SIG-M5 treated with dmso at 0.1 percent for 504 hours (cell line): ENCODE measurements around the gene KIF19.
"Not testable (repeated sequence)": the region's sequence is repeated elsewhere in the genome, so short reads cannot be mapped to it uniquely, and the experiment has no call there.

ENCODE experiments used
- DNase-seq: peaks from one replicate; lab custom pipeline; 2025; ENCODE audit not compliant: unreplicated experiment; lab: John Stamatoyannopoulos, UW

KIF19 gene, protein sequence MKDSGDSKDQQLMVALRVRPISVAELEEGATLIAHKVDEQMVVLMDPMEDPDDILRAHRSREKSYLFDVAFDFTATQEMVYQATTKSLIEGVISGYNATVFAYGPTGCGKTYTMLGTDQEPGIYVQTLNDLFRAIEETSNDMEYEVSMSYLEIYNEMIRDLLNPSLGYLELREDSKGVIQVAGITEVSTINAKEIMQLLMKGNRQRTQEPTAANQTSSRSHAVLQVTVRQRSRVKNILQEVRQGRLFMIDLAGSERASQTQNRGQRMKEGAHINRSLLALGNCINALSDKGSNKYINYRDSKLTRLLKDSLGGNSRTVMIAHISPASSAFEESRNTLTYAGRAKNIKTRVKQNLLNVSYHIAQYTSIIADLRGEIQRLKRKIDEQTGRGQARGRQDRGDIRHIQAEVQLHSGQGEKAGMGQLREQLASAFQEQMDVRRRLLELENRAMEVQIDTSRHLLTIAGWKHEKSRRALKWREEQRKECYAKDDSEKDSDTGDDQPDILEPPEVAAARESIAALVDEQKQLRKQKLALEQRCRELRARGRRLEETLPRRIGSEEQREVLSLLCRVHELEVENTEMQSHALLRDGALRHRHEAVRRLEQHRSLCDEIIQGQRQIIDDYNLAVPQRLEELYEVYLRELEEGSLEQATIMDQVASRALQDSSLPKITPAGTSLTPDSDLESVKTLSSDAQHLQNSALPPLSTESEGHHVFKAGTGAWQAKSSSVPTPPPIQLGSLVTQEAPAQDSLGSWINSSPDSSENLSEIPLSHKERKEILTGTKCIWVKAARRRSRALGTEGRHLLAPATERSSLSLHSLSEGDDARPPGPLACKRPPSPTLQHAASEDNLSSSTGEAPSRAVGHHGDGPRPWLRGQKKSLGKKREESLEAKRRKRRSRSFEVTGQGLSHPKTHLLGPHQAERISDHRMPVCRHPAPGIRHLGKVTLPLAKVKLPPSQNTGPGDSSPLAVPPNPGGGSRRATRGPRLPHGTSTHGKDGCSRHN

DNA sequence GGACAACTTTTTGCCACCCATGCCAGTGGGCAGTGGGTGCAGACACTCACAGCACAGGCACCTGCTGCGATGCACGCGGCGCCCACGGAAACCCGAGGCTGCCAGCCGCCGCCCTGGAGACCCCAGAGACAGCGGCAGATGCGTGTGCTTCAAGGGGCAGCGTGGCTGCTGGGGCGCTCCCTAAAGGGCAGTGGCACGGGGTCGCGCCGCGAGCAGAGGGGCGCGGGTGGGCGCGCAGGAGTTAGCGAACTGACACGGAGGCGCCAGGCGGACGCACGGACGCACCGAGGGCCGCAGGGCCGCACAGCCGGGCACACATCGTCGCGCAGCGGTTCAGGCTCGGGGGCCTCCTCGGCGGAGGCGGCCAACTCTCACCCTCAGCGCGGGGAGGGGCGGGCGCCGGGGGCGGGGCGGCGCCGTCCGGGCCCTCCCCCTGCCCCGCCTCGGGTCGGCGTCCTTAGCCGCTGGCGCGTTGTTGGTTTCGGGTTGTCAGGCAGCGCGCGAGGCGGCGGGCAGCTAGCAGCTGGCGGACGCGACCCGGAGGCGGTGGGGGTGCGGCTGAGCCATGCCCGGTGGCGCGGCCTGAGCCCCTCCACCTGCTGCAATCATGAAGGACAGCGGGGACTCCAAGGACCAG lies at the start of gene KIF19:
Gene KIF19, plus strand, starts transcription at position 484 of the 637 bp plus-strand sequence. Its CDS starts 124 bp downstream, at position 608.
- DNase-seq, result peak; percentile 9

DNA sequence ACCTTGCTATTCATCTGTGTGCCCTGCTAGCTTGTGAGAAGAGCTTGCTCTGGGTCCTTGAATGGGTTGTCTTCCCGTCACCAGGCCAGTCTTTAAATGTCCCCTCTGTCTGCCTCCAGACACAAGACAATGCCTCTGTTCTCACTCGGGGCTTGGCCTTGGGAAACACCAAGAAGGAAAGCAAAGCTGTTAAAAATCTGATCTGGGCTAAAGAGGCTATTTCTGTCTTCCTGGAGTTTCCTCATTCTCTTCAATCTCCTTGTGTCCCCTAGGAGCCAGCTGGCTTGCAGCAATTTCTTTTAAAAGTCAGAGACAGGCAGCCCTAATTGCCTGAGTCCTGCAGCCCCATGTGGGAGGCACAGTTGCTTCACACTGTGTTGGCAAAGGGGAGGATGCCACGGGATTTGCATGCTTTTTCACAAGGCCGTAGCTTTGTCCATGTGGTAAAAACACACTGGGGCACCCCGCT lies 49.5 kb upstream of the KIF19 start:
- DNase-seq, result no peak

DNA sequence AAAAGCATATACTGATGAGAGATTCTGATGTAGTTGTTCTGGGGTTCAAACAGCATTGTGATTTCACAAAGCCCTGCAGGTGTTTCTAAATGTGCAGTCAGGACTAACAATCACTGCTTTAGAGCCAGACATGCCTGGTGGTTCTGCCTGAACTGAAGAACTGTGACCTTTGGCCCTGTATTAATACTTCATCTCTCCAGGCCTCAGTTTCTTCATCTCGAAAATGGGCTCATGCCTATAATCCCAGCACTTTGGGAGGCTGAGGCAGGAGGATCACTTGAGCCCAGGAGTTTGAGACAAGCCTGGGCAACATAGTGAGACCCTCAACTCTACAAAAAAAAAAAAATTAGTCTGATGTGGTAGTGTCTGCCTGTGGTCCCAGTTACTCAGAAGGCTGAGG lies 48.1 kb upstream of the KIF19 start:
- DNase-seq, result no peak

DNA sequence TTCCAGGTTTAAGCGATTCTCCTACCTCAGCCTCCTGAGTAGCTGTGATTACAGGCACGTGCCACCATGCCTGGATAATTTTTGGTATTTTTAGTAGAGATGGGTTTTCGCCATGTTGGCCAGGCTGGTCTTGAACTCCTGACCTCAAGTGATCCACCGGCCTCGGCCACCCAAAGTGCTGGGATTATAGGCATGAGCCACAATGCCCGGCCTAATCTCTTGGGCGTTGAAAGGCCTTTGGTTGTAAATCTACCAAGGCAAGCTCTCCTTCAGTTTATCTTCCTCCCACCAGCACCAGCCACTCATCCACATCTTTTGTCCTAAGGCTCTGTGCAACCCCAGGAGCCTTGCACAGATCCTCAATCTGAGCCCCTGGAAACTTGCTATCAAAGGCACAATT lies 46.4 kb upstream of the KIF19 start:
- DNase-seq, result not testable (repeated sequence)

DNA sequence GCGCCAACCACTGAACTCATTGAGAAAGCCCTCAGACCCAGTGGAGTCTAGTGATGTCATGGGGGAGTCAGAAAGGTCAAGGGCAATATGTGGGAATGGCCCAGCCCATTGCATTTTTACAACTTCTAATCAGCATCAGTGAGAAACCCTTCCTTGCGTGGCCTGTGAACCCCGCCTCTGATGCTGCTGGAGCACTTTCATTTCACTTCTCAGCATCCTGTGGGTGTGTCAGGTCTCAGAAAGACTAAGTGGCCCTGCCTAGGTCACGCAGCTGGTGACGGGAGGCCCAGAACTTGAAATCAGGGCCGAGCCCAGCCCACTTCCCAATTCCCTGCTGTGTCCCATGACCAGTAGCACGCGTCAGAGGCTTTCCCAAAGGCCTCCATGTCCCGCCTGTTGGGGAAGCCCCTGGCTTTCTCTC lies 45.9 kb upstream of the KIF19 start:
- DNase-seq, result no peak

DNA sequence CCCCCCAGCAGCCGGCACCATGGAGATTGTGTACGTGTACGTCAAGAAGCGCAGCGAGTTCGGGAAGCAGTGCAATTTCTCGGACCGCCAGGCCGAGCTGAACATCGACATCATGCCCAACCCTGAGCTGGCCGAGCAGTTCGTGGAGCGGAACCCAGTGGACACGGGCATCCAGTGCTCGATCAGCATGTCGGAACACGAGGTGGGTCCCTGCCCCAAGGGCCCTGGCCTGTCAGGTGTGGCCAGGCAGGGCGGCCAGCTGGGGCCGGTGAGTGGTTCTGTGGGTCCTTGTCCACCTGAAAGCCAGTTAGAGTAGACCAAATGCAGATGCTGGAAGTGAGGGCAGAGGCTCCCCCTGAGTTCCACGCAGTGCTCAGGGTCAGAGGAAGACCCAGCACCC lies 44.2 kb upstream of the KIF19 start:
- no peak for DNase-seq

DNA sequence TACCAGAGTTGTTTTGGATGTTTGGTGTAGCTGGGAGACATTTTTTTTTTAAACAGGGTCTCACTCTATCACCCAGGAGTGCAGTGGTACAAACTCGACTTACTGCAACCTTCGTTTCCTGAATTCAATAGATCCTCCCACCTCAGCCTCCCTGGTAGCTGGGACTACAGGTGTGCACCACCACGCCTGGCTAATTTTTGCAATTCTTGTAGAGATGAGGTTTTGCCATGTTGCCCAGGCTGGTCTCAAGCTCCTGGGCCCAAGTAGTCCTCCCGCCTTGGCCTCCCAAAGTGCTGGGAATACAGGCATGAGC lies 43.8 kb upstream of the KIF19 start:
- DNase-seq, result not testable (repeated sequence)

DNA sequence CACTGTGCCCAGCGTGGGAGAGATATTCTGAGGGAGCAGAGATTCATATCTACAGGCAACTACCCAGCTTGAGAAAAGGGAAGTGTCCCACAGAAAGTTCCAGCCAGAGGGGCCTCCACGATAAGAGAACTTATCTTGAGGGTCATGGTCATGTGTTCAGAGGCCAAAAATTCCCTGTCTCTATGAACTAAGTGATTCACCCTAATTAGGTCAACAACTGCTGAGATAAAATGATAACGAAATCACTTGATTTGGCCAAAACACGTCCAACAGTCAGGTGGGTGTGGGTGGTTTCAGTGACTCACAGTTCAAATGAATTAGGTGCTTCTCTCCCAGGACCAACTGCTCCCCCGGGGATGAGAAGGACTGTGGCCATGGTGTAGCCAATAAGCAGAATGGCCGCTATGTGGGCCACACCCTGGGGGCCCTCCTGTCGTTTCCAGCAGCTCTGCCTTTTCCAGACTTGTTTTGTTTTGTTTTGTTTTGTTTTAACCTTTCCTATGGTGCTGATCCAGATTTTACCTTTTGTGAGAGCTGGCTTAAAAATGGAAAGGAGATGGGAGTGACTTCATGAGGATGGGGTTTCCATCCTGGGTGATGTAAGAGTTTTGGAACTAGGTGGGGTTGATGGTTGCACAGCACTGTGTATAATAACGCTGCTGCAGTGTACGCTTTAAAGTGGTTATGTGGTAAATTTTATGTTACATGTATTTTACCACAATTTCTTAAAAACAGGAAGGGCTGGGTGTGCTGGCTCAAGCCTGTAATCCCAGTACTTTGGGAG lies 43.2 kb upstream of the KIF19 start:
- DNase-seq, result peak; percentile 55

DNA sequence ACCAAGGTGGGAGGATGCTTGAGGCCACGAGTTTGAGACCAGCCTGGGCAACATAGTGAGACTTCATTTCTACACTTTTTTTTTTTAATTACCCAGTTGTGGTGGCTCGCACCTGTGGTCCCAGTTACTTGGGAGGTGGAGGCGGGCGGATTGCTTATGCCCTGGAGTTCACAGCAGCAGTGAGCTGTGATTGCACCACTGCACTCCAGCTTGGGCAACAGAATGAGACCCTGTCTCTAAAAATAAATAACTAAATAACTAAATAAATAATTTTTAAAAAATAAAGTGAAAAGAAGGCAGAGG lies 42.7 kb upstream of the KIF19 start:
- no peak for DNase-seq

DNA sequence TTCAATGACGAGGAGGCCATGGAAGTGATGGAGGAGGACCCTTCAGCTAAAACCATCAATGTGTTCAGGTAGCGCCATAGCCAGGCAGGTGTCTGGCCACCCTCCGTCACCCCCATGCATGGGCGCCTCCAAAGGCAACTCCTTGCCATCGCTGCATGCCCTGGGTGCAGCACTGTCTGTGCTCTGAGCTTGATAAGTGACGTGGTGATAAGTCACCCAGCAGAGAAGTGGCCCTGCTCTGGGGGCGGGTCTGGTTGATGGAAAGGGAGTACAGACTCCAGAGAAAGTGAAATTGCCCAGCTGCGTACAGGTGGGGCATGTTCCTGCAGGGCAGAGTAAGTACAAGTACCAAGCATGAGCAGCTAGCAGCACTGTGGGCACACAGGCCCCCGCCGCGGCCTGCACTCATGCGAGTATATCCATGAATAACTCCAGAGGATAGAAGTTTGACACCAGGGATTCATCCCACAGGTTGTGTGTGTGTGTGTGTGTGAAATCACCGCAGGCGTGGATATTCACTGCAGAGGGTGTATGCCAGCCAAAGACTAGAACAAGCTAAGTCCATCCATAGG lies 38.9 kb upstream of the KIF19 start:
- no peak for DNase-seq

DNA sequence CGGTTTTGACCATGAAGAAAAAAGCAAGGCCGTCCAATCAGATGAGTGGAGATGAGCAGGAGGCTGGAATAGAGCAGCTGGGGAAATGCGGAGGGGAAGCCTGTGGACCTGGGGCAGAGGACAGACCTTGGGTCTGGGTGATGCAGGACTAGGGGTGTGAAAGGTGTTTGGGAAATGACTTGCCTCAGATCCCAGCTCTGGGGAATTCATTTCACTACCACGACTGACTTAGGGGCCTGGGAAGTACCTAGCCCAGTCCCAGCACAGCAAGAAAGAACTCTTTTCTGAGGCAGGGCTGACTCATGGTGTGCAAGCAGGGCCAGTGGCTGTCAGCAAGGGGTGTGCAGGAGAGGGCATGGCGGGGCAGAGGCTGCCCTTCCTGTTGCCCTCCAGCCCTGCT lies 37.2 kb upstream of the KIF19 start:
- DNase-seq, result no peak

DNA sequence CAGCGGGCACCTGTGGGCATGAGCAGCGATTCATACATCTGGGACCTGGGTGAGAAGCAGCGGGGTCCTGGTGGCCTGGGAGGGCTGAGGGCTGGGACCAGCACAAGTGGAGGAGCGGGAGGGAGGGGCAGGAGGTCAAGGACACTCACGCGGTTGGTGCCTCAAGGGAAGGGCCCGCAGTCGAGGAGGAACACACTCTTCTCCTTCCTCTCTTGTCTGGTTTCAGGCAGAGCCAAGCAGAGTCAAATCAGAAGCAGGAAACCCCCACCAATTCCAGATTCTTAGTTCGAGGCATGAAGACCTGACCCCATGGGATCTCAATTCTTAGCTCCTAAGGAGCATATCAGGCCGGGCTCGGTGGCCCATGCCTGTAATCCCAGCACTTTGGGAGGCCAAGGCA lies 36.3 kb upstream of the KIF19 start:
- DNase-seq, result no peak

DNA sequence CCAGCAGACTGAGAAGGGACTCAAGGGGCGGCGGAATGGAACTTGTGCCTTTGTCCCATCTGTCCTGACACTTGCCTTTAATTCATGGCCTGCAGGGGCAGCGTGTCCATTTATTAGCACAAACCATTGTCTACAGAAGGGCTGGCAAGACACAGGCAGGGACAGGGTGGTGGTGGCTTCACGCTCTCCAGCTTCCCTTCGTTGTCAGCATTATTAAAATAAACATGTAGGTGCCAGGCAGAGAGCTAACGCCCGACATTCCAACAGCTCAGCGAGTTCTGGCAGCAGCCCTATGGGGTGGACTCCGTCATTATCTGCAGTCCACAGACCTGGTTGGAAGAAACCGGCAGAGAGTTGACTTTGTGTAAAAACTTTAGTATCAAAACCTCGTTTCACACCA lies 35.7 kb upstream of the KIF19 start:
- no peak for DNase-seq

DNA sequence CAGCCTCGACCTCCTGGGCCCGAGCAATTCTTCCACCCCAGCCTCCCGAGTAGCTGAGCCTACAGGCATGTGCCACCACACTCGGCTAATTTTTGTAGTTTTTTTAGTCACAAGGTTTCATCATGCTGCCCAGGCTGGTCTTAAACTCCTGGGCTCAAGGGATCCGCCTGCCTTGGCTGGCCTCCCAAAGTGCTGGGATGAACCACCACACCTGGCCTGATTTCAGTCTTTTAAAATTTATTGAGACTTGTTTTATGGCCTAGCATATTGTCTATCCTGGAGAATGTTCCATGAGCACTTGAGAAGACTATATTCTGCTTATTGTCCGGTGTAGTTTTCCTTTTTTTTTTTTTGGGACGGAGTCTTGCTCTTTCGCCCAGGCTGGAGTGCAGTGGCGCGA lies 33.5 kb upstream of the KIF19 start:
- DNase-seq, result no peak

DNA sequence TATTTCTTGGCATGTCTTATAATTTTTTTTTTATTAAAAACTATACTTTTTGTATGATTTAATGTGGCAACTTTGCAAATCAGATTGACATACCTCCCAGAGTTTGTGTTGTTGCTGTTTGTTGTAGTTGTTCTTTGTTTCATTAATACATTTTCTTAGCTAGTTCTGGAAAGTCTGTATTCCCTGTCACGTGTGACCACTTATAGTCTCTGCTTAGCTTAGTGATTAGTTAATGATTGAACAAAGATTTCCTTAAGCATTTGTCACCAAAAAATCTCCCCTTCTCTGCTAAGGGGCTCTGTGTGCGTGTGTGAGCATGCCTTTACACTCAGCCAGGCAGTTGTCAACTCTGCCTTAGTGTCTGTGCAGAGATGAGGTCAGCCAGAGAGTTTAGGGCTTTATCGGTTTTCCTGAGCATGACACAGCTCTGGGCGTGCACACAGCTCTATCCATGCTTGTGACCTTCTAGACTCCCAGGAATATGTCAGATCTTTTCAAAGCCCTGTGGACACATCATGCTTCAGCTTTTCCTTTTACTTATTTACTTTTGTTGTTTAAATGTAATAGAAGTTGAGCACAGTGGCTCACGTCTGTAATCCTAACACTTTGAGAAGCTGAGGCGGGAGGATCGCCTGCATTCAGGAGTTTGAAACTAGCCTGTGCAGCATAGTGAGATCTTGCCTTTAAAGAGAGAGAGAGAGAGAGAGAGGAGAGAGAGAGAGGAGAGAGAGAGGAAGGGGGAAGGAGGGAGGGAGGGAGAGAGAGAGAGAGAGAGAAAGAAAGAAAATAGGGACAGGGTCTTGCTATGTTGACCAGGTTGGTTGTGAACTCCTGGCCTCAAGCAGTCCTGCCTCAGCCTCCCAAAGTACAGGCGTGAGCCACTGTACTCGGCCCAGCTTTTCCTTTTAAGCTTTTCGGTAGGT lies 30.1 kb upstream of the KIF19 start:
- no peak for DNase-seq

DNA sequence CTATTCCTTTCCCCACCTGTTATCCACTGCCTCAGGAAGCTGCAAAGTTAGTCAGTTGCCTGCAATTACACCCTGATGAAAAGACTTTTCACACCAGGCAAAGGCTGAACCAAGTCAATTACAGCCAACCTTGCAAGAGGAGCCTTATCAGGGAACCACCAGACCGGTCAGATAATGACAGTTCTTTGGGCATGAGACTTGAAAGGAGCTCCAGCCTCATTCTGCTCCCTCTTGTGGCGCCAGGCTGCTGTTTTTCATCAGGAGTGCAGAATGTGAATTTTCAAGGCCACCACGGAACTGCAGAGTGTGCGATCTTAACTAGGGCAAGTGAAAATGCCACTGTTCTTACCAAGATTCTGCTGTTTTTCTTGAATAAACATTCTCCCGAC lies 29.5 kb upstream of the KIF19 start:
- peak; percentile 59 for DNase-seq

DNA sequence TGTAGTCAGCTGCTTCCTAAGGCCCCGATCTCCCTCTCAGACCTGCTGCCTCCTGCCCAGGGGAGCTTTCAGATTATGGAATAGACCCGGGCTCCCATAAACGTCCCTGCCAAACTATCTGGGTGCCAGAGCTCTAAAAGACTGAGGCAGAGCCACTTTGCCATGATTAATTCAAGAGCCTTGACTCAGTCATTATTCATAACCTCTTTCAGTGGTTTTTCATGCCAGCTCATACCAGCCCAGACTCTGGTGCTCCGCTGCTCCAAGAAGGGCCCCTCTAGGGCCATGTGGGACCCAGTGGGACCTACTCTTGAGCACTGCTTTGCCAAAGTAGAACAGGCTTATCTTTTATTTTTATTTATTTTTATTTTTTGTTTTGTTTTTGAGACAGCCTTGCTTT lies 28.1 kb upstream of the KIF19 start:
- no peak for DNase-seq

DNA sequence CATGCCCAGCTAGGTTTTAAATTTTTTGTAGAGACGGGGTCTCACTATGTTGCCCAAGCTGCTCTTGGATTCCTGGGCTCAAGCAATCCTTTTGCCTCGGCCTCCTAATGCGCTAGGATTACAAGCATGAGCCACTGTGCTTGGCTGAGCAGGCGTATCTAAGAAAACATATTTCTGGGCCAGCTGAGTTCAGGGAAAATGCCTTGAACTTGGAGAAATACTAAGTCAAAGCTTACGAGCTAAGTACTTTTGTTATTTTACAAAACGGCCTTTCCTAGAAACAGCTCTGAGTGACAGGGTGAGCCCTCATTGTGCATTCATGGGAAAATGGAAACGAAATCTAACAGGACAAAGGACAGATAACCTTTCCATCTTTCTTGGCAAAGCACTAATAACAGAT lies 27.2 kb upstream of the KIF19 start:
- DNase-seq, result no peak

DNA sequence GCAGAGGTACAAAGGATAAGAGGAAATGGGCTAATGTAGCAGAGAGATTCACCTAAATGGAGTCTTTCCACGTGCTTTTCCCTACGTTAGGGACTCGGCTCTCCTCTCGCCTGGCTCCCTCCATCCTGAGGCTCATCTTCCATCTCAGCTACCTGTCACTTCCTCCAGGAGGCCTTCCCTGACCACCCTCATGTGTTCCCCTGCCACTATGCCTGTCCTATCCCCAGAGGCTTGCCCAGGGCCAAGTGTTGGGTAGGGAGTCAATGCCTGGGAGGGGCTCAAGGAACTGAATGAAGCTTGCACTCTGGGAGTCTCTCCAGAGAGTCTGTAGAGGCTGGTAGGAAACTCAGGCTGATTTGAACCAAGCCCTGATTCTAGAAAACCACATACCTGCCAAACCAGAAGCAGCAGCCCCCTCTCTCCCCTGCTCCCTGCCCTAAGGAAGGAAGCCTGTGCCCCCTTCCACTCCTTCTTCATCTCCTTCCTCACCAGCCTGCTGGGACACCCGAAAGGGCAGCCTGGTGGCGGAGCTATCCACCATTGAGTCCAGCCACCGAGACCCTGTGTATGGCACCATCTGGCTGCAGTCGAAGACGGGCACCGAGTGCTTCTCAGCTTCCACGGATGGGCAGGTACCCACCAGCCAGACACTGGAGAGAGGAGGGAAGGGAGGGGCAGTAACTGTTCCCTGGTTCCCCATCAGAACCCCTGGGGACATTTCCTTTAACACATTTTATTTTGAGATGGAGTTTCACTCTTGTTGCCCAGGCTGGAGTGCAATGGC lies 26.6 kb upstream of the KIF19 start:
- DNase-seq, result no peak
